Epithelial cell of proximal tubule (primary cell): ENCODE measurements around the gene MSLN. TPM values are rescaled to one million over a fixed set of nuclear protein-coding genes. Genes with fewer than 3 reads are reported as not detected.

Experiments used
- DNase-seq: peaks from one replicate; pipeline ENCODE4 v3.0.0-alpha.2; 2011; ENCODE audit warnings: low read depth
- H3K4me3 ChIP-seq: 2 replicates; pipeline ENCODE4 v1.5.1; 2011; ENCODE audit warnings: low read depth, mild to moderate bottlenecking, low read length
- total RNA-seq: library from RNA; depleted of rRNA; stranded (reverse); fragments of >200 nt; gene quantifications from 2 replicates; pipeline ENCODE4 v1.2.3, GENCODE V29; 2015
- TF ChIP-seq, protein P1 (sequence below): conservative IDR thresholded peaks from 2 replicates; pipeline ENCODE4 v1.5.1; 2012; ENCODE audit warnings: low read depth, mild to moderate bottlenecking, low read length

Gene MSLN
- total RNA-seq, 1 donor from 2014 or later = 29.7 TPM

DNA sequence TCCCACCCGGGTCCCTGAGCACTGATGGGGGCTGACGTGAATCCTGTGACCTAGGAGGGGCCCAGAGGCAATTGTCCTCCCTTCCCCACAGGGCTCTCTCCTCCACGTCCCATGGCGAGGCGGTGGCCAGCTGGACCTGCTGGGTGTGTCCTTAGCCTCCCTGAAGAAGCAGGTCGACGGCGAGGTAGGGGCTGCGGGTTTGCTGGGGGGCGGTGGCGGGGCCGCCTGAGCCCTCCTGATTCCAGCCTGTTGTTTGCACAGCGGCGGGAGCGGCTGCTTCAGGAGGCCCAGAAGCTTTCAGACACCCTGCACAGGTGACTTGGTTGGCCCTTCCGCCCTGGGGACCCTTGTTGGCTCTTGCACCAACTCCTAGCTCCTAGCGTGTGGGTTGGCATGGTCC lies 29.6 kb downstream of the MSLN start:
- TF ChIP-seq, protein P1, sequence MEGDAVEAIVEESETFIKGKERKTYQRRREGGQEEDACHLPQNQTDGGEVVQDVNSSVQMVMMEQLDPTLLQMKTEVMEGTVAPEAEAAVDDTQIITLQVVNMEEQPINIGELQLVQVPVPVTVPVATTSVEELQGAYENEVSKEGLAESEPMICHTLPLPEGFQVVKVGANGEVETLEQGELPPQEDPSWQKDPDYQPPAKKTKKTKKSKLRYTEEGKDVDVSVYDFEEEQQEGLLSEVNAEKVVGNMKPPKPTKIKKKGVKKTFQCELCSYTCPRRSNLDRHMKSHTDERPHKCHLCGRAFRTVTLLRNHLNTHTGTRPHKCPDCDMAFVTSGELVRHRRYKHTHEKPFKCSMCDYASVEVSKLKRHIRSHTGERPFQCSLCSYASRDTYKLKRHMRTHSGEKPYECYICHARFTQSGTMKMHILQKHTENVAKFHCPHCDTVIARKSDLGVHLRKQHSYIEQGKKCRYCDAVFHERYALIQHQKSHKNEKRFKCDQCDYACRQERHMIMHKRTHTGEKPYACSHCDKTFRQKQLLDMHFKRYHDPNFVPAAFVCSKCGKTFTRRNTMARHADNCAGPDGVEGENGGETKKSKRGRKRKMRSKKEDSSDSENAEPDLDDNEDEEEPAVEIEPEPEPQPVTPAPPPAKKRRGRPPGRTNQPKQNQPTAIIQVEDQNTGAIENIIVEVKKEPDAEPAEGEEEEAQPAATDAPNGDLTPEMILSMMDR = no peak
- no peak overlapping the region for H3K4me3 ChIP-seq
- DNase-seq = no peak

DNA sequence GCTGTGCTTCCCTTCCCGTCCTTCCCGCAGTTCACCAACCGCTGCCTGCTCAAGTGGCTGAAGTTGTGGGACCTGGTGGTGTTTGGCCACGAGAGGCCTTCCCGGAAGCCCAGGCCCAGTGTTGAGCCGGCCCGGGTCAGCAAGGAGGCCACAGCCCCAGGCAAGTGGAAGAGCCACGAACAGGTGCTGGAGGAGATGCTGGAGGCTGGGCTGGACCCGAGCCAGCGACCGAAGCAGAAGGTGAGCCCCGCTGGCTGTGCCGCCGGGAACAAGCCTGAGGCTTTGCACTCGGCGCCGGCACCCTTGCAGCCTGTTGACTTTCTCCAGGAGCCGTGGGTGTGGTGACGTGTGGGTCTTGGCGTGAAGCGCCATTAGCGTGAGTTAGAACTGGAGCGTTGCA lies 30.6 kb downstream of the MSLN start:
- H3K4me3 ChIP-seq = no peak overlapping the region
- TF ChIP-seq, protein P1 = no peak
- DNase-seq = no peak

DNA sequence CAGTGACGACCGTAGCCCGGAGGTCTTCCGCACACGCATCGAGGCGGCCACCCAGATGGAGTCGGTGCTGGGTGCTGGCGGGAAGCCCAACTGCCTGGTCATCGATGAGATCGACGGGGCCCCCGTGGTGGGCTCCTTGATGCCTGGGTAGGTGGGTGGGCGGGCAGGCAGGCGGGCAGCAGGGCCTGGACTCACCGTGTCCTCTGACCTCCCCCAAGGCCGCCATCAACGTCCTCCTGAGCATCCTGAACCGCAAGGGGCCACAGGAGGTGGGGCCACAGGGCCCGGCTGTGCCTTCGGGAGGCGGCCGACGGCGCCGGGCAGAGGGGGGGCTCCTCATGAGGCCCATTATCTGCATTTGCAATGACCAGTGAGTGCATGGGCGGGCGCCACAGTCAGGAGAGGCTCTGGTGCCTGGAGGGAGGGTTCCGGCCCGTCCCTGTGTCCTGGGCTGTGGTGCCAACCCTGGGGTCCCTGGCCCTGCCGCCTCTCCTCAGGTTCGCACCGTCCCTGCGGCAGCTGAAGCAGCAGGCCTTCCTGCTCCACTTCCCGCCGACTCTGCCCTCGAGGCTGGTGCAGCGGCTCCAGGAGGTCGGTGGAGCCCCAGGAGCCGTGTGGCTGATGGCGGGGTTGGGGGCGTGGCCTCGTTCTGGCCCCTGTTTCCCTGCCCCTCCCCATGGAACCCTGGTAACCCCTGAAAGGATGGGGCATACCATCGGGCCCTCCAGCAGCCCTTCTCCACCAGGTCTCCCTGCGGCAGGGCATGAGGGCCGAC lies 31.9 kb downstream of the MSLN start:
- no peak for DNase-seq
- TF ChIP-seq, protein P1 = no peak
- H3K4me3 ChIP-seq = no peak overlapping the region

DNA sequence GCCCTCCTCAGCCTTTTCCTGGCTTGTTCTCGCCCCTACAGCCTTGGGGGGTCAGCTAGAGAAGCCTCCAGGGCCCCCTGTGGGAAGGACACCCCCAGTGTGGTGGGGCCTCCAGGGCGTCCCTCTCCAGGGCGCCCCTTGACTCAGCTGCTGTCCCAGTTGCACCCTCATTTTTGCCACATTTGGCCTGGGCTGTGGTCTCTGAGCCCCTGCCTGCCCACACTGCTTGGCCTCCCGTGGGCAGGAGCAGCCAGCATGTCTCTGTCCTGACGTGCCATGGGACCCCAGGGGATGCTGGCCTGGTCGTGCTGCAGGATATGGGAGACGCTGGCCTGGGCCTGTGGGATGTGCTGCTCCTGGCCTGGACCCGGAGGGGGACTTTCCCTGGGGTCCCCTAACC lies 32.9 kb downstream of the MSLN start:
- H3K4me3 ChIP-seq = no peak overlapping the region
- DNase-seq = no peak
- TF ChIP-seq, protein P1 = no peak

DNA sequence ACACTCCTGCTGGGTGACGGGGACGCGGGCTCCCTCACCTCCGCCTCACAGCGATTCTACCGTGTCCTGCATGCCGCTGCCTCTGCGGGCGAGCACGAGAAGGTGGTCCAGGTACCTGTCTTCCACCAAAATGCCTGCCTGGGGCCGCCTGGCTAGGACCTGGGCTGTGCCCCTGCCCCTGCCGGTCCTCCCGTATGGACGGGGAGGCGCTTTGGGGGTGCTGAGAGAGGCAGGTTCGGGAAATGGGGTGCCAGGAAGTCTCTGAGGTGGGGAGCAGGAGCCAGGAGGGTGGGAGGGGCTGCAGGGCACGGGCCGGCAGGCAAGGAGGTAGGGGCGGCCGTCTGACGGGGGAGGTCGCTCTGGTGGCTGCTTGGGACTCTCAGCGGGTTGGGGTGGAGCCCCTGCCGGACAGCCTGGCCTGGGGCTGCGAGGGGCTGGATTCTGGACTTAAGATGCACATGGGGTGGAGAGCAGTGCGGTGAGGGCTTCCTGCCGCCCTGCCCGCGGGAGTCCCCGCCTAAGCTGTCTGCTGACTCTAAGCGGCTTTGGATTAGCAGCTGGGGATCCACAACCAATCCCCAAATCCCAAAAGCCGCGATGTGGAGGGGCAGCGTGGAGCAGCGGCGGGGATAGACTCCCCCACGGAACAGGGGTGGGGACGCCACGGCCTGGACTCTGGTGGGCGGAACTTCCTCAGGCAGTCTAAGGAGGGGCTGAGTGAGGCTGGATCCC lies 33.7 kb downstream of the MSLN start:
- H3K4me3 ChIP-seq = no peak overlapping the region
- TF ChIP-seq, protein P1 = no peak
- DNase-seq = no peak

DNA sequence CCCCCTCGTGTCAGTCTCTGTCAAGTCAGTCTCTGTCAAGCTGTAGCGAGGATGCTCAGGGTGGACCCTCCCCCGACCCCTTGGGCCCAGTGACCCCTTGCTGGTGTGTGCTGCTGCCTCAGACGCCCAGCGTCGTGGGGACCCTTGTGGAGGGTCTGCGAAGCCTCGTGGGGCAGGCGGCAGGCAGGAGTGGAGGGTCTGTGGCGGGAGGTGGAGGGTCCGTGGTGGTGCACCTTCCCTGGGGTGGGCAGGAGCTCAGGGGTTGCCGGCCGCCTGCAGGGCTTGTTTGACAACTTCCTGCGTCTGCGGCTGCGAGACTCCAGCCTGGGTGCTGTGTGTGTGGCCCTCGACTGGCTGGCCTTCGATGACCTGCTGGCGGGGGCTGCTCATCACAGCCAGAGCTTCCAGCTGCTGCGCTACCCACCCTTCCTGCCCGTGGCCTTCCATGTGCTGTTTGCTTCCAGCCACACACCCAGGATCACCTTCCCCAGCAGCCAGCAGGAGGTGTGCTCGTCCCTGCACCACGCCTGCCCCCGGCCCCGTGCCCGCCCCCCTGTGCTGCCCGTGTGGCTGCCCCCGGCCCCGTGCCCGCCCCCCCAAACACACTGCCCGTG lies 34.4 kb downstream of the MSLN start:
- no peak for DNase-seq
- H3K4me3 ChIP-seq = no peak overlapping the region
- TF ChIP-seq, protein P1 = no peak
